ENCODE results near the gene SDSL. TPM values are rescaled to one million over a fixed set of nuclear protein-coding genes. Genes with fewer than 3 reads are reported as not detected.

The SDSL gene
- total RNA-seq, 2 donors from 2014 or later, result 0.42 TPM; not detected in 1

GRCh38 chr12:113437729-113438100, 15.5 kb downstream of the SDSL start:
- Mint-ChIP-seq H3K27ac (no peak overlapping the region), H3K4me3 (no peak overlapping the region), H3K36me3 (ENCODE audit: low read depth) (no peaks in the 10 kb centered on the region), H3K27me3 (peaks cover 11% of the 10 kb centered on the region), H3K4me1 (no peaks in the 10 kb centered on the region)
- H3K9me3 ChIP-seq (ENCODE audit: control insufficient read depth, low read length, poor library complexity, severe bottlenecking), result no peaks in the 10 kb centered on the region
- DNase-seq (no peak), ATAC-seq (no peak)

- Mint-ChIP-seq H3K27ac (no peak overlapping the region), H3K4me3 (no peak overlapping the region), H3K36me3 (ENCODE audit: low read depth) (no peaks in the 10 kb centered on the region), H3K27me3 (peaks cover 4% of the 10 kb centered on the region), H3K4me1 (no peaks in the 10 kb centered on the region)
- no peak for DNase-seq
- no peaks in the 10 kb centered on the region for H3K9me3 ChIP-seq (ENCODE audit: control insufficient read depth, low read length, poor library complexity, severe bottlenecking)
- ATAC-seq, result no peak
These were observed 16.5 kb downstream of the SDSL start for GRCh38 chr12:113438523-113439300.

DNA sequence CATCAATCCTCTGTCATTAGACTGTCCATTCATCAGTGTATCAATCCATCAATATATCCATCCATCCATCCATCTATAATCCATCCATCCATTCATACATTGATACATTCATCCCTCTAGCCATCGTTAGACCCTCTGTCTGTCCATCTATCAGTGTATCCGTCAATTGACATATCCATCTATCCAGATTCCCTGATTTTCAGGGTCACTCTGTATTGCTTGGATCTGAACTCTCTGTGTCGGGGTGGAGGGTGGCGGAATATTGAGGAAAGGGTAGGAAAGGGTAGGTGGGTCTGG, 17.1 kb downstream of the SDSL start:
- no peak for DNase-seq
- Mint-ChIP-seq H3K4me3 (no peak overlapping the region), H3K36me3 (ENCODE audit: low read depth) (no peaks in the 10 kb centered on the region), H3K27ac (no peak overlapping the region), H3K4me1 (no peaks in the 10 kb centered on the region), H3K27me3 (peaks cover 8% of the 10 kb centered on the region)
- H3K9me3 ChIP-seq (ENCODE audit: control insufficient read depth, low read length, poor library complexity, severe bottlenecking), result no peaks in the 10 kb centered on the region
- no peak for ATAC-seq

DNA sequence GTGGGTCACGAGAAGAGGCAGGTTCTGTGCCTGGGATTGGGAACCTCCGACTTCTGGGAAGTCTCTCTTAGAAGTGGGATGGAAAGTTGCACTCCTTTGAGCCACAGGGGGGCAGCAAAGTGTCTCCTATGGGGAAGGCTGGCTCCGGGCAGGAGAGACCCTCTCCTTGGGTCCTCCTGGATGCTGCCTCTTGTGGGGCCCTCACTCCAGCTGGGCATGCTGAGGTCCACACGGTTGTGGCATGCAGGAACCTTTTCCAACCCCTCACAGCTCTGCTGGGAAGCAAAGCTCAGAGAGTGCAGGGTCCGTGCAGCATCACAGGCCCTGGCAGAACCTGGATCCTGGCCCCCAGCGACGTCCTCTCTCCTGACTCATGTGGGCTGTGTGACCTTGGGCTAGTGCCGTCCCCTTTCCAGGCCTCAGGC, 17.4 kb downstream of the SDSL start:
- Mint-ChIP-seq H3K27ac (no peak overlapping the region), H3K4me3 (no peak overlapping the region), H3K27me3 (peaks cover 12% of the 10 kb centered on the region), H3K36me3 (ENCODE audit: low read depth) (no peaks in the 10 kb centered on the region), H3K4me1 (no peaks in the 10 kb centered on the region)
- ATAC-seq (no peak), DNase-seq (no peak)
- no peaks in the 10 kb centered on the region for H3K9me3 ChIP-seq (ENCODE audit: control insufficient read depth, low read length, poor library complexity, severe bottlenecking)

GRCh38 chr12:113440336-113440735, 18.2 kb downstream of the SDSL start:
- no peak overlapping the region for H3K27ac Mint-ChIP-seq

DNA sequence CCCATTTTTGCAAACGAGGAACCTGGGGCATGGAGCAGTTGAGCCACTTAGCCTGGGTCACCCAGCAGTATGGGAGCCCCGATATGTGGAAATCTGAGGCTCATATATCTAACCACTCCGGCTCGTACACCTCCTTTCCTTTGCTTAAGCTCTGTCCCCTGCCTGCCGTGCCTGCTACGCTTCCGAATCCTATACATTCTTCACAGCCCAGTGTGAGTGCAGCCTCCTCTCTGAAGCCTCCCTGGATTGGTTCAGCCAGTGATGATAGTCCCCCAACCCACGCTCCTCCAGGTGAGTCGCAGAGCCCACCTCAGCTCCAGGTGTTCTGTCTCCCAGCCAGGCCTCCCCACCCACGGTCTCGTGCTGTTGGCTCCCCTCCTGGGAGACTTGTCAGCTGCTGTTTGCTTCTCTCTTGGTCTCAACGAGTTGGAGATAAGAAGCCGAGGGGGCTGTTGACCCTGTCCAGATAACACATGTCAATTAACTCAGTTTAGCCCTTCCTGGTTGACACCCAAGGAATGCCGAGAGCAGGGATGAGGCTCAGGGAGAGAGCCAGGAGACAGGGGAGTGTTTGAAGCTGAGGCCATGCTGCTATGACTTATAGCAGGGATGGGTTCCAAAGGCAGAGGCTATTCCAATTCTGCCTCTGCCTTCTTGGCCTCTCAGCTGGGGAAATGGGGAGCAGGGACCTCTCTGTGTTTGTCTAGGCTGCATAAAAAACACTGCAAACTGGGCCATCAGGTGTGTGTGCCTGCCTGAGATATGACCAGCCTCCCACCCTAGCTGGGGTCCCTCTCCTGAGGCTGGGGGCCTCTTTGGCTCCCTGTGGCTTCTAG, 19.0 kb downstream of the SDSL start:
- H3K27me3 Mint-ChIP-seq, result peaks cover 19% of the 10 kb centered on the region
- no peaks in the 10 kb centered on the region for H3K4me1 Mint-ChIP-seq
- H3K4me3 Mint-ChIP-seq, result no peak overlapping the region
- H3K36me3 Mint-ChIP-seq (ENCODE audit: low read depth), result no peaks in the 10 kb centered on the region
- H3K9me3 ChIP-seq (ENCODE audit: control insufficient read depth, low read length, poor library complexity, severe bottlenecking), result no peaks in the 10 kb centered on the region
- DNase-seq, result no peak
- ATAC-seq, result no peak
- no peak overlapping the region for H3K27ac Mint-ChIP-seq

More at GRCh38 chr12:113440336-113440735, 18.2 kb downstream of the SDSL start:
- ATAC-seq (no peak), DNase-seq (no peak)
- H3K4me1 Mint-ChIP-seq, result no peaks in the 10 kb centered on the region
- H3K36me3 Mint-ChIP-seq (ENCODE audit: low read depth), result no peaks in the 10 kb centered on the region
- no peaks in the 10 kb centered on the region for H3K9me3 ChIP-seq (ENCODE audit: control insufficient read depth, low read length, poor library complexity, severe bottlenecking)
- H3K4me3 Mint-ChIP-seq, result no peak overlapping the region
- H3K27me3 Mint-ChIP-seq, result peaks cover 15% of the 10 kb centered on the region

GRCh38 chr12:113443030-113443539, 20.9 kb downstream of the SDSL start:
- H3K9me3 ChIP-seq (ENCODE audit: control insufficient read depth, low read length, poor library complexity, severe bottlenecking), result no peaks in the 10 kb centered on the region
- H3K36me3 Mint-ChIP-seq (ENCODE audit: low read depth), result no peaks in the 10 kb centered on the region
- no peak overlapping the region for H3K27ac Mint-ChIP-seq
- no peaks in the 10 kb centered on the region for H3K4me1 Mint-ChIP-seq
- peaks cover 28% of the 10 kb centered on the region for H3K27me3 Mint-ChIP-seq
- H3K4me3 Mint-ChIP-seq, result no peak overlapping the region
- DNase-seq (no peak), ATAC-seq (no peak)

- no peaks in the 10 kb centered on the region for H3K4me1 Mint-ChIP-seq
- no peak for ATAC-seq
- no peak overlapping the region for H3K27ac Mint-ChIP-seq
- H3K27me3 Mint-ChIP-seq, result peaks cover 37% of the 10 kb centered on the region
- H3K9me3 ChIP-seq (ENCODE audit: control insufficient read depth, low read length, poor library complexity, severe bottlenecking), result no peaks in the 10 kb centered on the region
- H3K36me3 Mint-ChIP-seq (ENCODE audit: low read depth), result no peaks in the 10 kb centered on the region
- no peak for DNase-seq
- no peak overlapping the region for H3K4me3 Mint-ChIP-seq
These were observed 23.5 kb downstream of the SDSL start for GRCh38 chr12:113445544-113446171.

DNA sequence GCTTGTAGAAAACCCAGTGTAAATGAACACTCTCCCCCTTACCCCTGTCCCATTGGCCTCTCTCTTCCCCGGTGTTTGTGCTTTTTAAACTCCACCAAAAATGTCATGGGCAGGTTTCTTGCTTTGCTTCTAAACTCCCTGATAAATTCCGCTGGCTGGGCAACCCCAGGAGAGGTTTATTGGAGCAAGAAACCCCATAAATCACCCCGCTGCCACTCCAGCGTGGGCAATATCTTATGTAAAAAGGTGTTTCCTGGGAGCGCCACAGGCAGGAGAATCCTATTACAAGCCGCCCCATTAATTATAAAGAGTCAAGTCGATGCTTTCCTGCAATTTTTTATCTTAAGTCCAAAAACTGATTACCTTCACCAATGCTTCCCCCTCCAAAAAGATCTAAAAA, 26.7 kb downstream of the SDSL start:
- ATAC-seq, result no peak
- no peak for DNase-seq
- Mint-ChIP-seq H3K27ac (no peak overlapping the region), H3K27me3 (peaks cover 32% of the 10 kb centered on the region), H3K36me3 (ENCODE audit: low read depth) (no peaks in the 10 kb centered on the region), H3K4me3 (no peak overlapping the region), H3K4me1 (no peaks in the 10 kb centered on the region)
- no peaks in the 10 kb centered on the region for H3K9me3 ChIP-seq (ENCODE audit: control insufficient read depth, low read length, poor library complexity, severe bottlenecking)

DNA sequence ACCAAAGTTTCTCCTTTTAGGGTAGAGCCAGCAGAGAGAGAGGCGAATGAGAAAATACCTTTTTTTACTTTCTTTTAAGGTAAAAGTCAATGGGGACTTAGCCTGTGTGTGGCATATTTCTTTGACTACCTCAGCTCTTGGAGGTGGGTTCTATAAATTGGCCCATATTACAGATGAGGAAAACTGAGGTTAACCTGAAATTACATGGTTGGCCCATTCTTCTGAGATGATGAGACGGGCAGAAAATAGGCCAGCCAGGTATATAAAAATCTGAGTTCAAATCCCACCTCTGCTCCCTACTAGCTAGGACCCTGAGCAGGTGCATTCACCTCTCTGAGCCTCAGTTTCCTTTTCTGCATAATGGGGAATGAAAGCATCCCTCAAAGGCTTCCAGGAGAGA, 27.1 kb downstream of the SDSL start:
- H3K27me3 Mint-ChIP-seq, result peaks cover 28% of the 10 kb centered on the region
- H3K4me1 Mint-ChIP-seq, result no peaks in the 10 kb centered on the region
- no peak overlapping the region for H3K4me3 Mint-ChIP-seq
- H3K27ac Mint-ChIP-seq, result no peak overlapping the region
- ATAC-seq (no peak), DNase-seq (no peak)
- no peaks in the 10 kb centered on the region for H3K9me3 ChIP-seq (ENCODE audit: control insufficient read depth, low read length, poor library complexity, severe bottlenecking)
- no peaks in the 10 kb centered on the region for H3K36me3 Mint-ChIP-seq (ENCODE audit: low read depth)

- DNase-seq (no peak), ATAC-seq (no peak)
- no peak overlapping the region for H3K4me3 Mint-ChIP-seq
- no peaks in the 10 kb centered on the region for H3K9me3 ChIP-seq (ENCODE audit: control insufficient read depth, low read length, poor library complexity, severe bottlenecking)
- peaks cover 23% of the 10 kb centered on the region for H3K27me3 Mint-ChIP-seq
- no peaks in the 10 kb centered on the region for H3K4me1 Mint-ChIP-seq
- H3K27ac Mint-ChIP-seq, result no peak overlapping the region
- no peaks in the 10 kb centered on the region for H3K36me3 Mint-ChIP-seq (ENCODE audit: low read depth)
These were observed 27.7 kb downstream of the SDSL start for GRCh38 chr12:113449839-113450238.

GRCh38 chr12:113452458-113452857, 30.3 kb downstream of the SDSL start:
- no peaks in the 10 kb centered on the region for H3K4me1 Mint-ChIP-seq
- no peak for ATAC-seq
- H3K36me3 Mint-ChIP-seq (ENCODE audit: low read depth), result no peaks in the 10 kb centered on the region
- DNase-seq, result no peak
- no peaks in the 10 kb centered on the region for H3K9me3 ChIP-seq (ENCODE audit: control insufficient read depth, low read length, poor library complexity, severe bottlenecking)
- H3K4me3 Mint-ChIP-seq, result no peak overlapping the region
- no peak overlapping the region for H3K27ac Mint-ChIP-seq
- peaks cover 30% of the 10 kb centered on the region for H3K27me3 Mint-ChIP-seq

DNA sequence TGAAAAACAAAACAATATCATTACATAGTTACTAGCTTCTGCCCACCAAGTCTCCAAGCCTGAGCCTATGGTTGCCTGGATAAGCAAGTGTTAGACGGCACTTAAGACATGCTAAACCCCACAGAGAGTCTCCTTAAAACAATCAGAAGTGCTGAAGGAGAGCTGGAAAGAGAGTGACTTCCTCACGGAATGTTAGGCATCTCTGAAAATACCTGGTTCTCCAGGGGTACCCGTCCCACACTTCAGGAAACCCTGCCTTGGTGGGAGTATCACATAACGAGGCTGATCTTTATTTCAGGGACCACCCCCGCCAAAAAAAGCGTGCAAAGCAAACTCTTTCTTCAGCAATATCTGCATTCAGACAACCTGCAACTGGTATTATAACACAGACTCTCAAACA, 31.1 kb downstream of the SDSL start:
- H3K4me1 Mint-ChIP-seq, result no peaks in the 10 kb centered on the region
- DNase-seq (no peak), ATAC-seq (no peak)
- peaks cover 27% of the 10 kb centered on the region for H3K27me3 Mint-ChIP-seq
- no peaks in the 10 kb centered on the region for H3K36me3 Mint-ChIP-seq (ENCODE audit: low read depth)
- H3K4me3 Mint-ChIP-seq, result no peak overlapping the region
- H3K9me3 ChIP-seq (ENCODE audit: control insufficient read depth, low read length, poor library complexity, severe bottlenecking), result no peaks in the 10 kb centered on the region
- no peak overlapping the region for H3K27ac Mint-ChIP-seq
